A549 (cell line): Measurements from ENCODE around the gene TNFRSF13B. TPM values are rescaled to one million over a fixed set of nuclear protein-coding genes. Genes with fewer than 3 reads are reported as not detected.

Source experiments
- ATAC-seq, 2 experiments: fragments of 200-7000 bp in 1 of 2; fragments of >200 bp in 1 of 2; cut with Nextera tagmentation in 1 of 2; cut with Tn5 transposase in 1 of 2; 3 replicates each; pipeline versions ENCODE4 v1.8.0 to v1.9.1; 2018 to 2020; ENCODE audit warnings: mild to moderate bottlenecking in 1 of 2, moderate library complexity in 1 of 2
- CTCF ChIA-PET: fragments of 300-600 bp; sonication (Branson Sonifier 250); formaldehyde crosslinking; extraction: SDS; loops from one replicate; lab custom pipeline; 2021; ENCODE audit warnings: antibody characterized with exemption, inconsistent platforms; lab: Yijun Ruan, JAX
- POLR2A ChIA-PET: fragments of 350-600 bp; formaldehyde crosslinking; extraction: SDS; loops from one replicate; lab custom pipeline; 2021; ENCODE audit warnings: antibody characterized with exemption, inconsistent platforms; lab: Yijun Ruan, JAX
- DNase-seq, 2 experiments: peaks; one replicate each; pipeline versions ENCODE4 v3.0.0 to v3.0.0-alpha.2; 2011 to 2016; ENCODE audit warnings: low read depth in 1 of 2, low spot score in 1 of 2
- FAIRE-seq: peaks from 2 replicates; lab custom pipeline; 2011; peaks lifted over from hg19 to GRCh38; lab: Jason Lieb, UNC
- H3K27ac ChIP-seq, 2 experiments: fragments of >200 bp; sonication (Bioruptor Twin); formaldehyde crosslinking; 3 replicates each; pipeline ENCODE4 v1.5.1; 2016 to 2017
- H3K4me1 ChIP-seq: fragments of >200 bp; sonication (Bioruptor Twin); formaldehyde crosslinking; 3 replicates; pipeline ENCODE4 v1.6.1; 2016
- H3K4me2 ChIP-seq: fragments of >200 bp; sonication (Bioruptor Twin); formaldehyde crosslinking; 3 replicates; pipeline ENCODE4 v1.6.1; 2016
- H3K4me3 ChIP-seq: fragments of >200 bp; sonication (Bioruptor Twin); formaldehyde crosslinking; 3 replicates; pipeline ENCODE4 v1.5.1; 2016
- H3K9me3 ChIP-seq: fragments of >200 bp; sonication (Bioruptor Twin); formaldehyde crosslinking; 3 replicates; pipeline ENCODE4 v1.6.1; 2016
- EHF ChIP-seq: fragments of 250-450 bp; sonication (Bioruptor Pico); IDR thresholded peaks from 2 replicates; pipeline ENCODE4 v1.5.0; 2020; ENCODE audit warnings: mild to moderate bottlenecking
- EP300 ChIP-seq, 2 experiments: fragments of >200 bp; sonication (Bioruptor Twin); formaldehyde crosslinking; IDR thresholded peaks; 2 replicates in 1 of 2; 3 replicates in 1 of 2; pipeline ENCODE4 v1.6.1; 2016 to 2017
- ESRRA ChIP-seq: fragments of 150-350 bp; IDR thresholded peaks from 2 replicates; pipeline ENCODE4 v1.6.1; 2014; ENCODE audit warnings: mild to moderate bottlenecking, low read length, borderline replicate concordance
- FOSB ChIP-seq: fragments of 250-450 bp; sonication (Bioruptor Pico); IDR thresholded peaks from 2 replicates; pipeline ENCODE4 v1.5.0; 2020; ENCODE audit warnings: mild to moderate bottlenecking, moderate library complexity
- FOXS1 ChIP-seq: fragments of 250-450 bp; sonication (Bioruptor Pico); IDR thresholded peaks from 2 replicates; pipeline ENCODE4 v1.5.0; 2020; ENCODE audit warnings: mild to moderate bottlenecking, moderate library complexity
- GATA3 ChIP-seq: IDR thresholded peaks from 2 replicates; pipeline ENCODE4 v1.6.1; 2012; ENCODE audit warnings: borderline replicate concordance
- HDAC2 ChIP-seq: fragments of 200-600 bp; sonication (generic); IDR thresholded peaks from 2 replicates; pipeline ENCODE4 v1.6.1; 2016
- HOXA7 ChIP-seq: fragments of 250-450 bp; sonication (Bioruptor Pico); IDR thresholded peaks from 2 replicates; pipeline ENCODE4 v1.5.0; 2020; ENCODE audit warnings: mild to moderate bottlenecking, moderate library complexity
- JUN ChIP-seq, 2 experiments: fragments of >200 bp; sonication (Bioruptor Twin); formaldehyde crosslinking; IDR thresholded peaks; 2 replicates in 1 of 2; 3 replicates in 1 of 2; pipeline ENCODE4 v1.6.1; 2016 to 2017
- JUNB ChIP-seq: fragments of >200 bp; sonication (Bioruptor Twin); formaldehyde crosslinking; IDR thresholded peaks from 2 replicates; pipeline ENCODE4 v1.6.1; 2016
- KDM1A ChIP-seq: fragments of 200-600 bp; sonication (generic); IDR thresholded peaks from 2 replicates; pipeline ENCODE4 v1.6.1; 2016; ENCODE audit warnings: low read depth, mild to moderate bottlenecking
- NFE2L2 ChIP-seq: fragments of 150-350 bp; conservative IDR thresholded peaks from 2 replicates; pipeline ENCODE4 v1.6.1; 2014; ENCODE audit warnings: low read length
- NR3C1 ChIP-seq: fragments of >200 bp; sonication (Bioruptor Twin); formaldehyde crosslinking; IDR thresholded peaks from 3 replicates; pipeline ENCODE4 v1.6.1; 2017
- POLR2A ChIP-seq: IDR thresholded peaks from 2 replicates; pipeline ENCODE4 v1.6.1; 2012; ENCODE audit warnings: mild to moderate bottlenecking, low read length
- POLR2AphosphoS2 ChIP-seq: conservative IDR thresholded peaks from 2 replicates; pipeline ENCODE4 v1.6.1; 2012; ENCODE audit warnings: low read length, improper control_type of control experiment, inconsistent platforms
- RAD21 ChIP-seq, 2 experiments: fragments of >200 bp in 1 of 2; sonication (Bioruptor Twin) in 1 of 2; formaldehyde crosslinking in 1 of 2; IDR thresholded peaks in 1 of 2; conservative IDR thresholded peaks in 1 of 2; 2 replicates in 1 of 2; 3 replicates in 1 of 2; pipeline ENCODE4 v1.6.1; 2012 to 2018; ENCODE audit warnings: inconsistent platforms in 1 of 2
- RNF2 ChIP-seq: fragments of 200-600 bp; sonication (generic); IDR thresholded peaks from 2 replicates; pipeline ENCODE4 v1.6.1; 2016; ENCODE audit warnings: low read depth, mild to moderate bottlenecking, antibody characterized with exemption, moderate library complexity, borderline replicate concordance
- TFCP2L1 ChIP-seq: fragments of 250-450 bp; sonication (Bioruptor Pico); IDR thresholded peaks from 2 replicates; pipeline ENCODE4 v1.5.0; 2021; ENCODE audit warnings: mild to moderate bottlenecking
- WGBS: methylation state at CpG from one replicate; pipeline ENCODE4 v1.1.6; 2017; ENCODE audit errors: missing lambda C conversion rate; 5-methylcytosine and 5-hydroxymethylcytosine counted together
- polyA plus RNA-seq, 4 experiments: library from polyadenylated mRNA; depleted of rRNA in 3 of 4; stranded (reverse); fragments of >200 nt; fragmentation: RNase III in 1 of 4; extraction: RNeasy Plus Mini Kit Qiagen cat#74134 plus additional on column Dnase treatment in 1 of 4; gene quantifications; 2 replicates in 3 of 4; 3 replicates in 1 of 4; pipeline ENCODE4 v1.2.3, GENCODE V29; 2011 to 2017
- TF ChIP-seq, protein P1 (sequence below): fragments of 150-350 bp; IDR thresholded peaks from 2 replicates; pipeline ENCODE4 v1.6.1; 2014; ENCODE audit warnings: low read depth, mild to moderate bottlenecking, low read length
- TF ChIP-seq, protein P2 (sequence below): fragments of 450-650 bp; IDR thresholded peaks from 2 replicates; pipeline ENCODE4 v1.6.1; 2014; ENCODE audit warnings: antibody characterized with exemption
- TF ChIP-seq, protein P3 (sequence below): fragments of 250-450 bp; sonication (Bioruptor Pico); IDR thresholded peaks from 2 replicates; pipeline ENCODE4 v1.5.0; 2020; ENCODE audit warnings: low read depth, mild to moderate bottlenecking, moderate library complexity
- TF ChIP-seq, protein P4 (sequence below): fragments of 200-600 bp; sonication (generic); IDR thresholded peaks from 2 replicates; pipeline ENCODE4 v1.6.1; 2016; ENCODE audit warnings: antibody characterized with exemption, mild to moderate bottlenecking, moderate library complexity
- TF ChIP-seq, protein P5 (sequence below): fragments of >200 bp; sonication (Bioruptor Twin); formaldehyde crosslinking; IDR thresholded peaks from 3 replicates; pipeline ENCODE4 v1.6.1; 2016

TNFRSF13B gene
- polyA plus RNA-seq, 2 of the 4 experiments (the other 2 are of a cell fraction) = not detected

DNA sequence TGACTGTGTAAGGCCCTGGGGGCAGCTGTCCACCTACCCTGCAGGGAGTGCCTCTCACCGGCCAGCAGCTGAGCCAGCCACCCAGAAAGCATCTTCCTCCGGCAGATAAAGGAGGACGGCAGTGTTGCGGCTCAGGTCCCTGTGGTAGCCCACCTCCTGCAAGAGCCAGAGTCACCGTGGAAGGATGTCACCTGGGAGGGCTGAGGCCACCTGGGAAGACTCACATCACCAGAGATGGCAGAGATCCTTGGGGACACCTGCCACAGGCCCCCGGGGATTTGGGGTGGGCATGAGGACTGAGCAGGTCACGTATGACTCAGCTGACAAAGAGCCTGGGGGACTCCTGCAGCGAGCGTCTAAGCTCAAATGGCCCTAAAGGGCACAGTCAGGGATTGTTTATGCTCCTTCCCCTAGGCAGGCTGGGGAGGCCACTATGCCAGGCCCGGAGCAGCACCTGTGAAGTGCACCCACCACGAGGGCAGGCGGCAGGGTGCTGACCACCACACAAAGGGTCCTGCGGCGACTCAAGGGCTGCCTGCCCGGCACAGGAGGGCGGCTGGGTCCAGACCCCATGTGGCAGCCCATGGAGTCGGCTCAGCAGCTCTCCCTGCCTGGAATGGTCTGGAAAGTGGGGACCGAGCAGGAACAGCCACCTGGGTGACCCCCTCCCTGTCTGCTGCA is 44.1 kb downstream of the TNFRSF13B start:
- TF ChIP-seq POLR2AphosphoS2 (no peak), ESRRA (no peak)
- TF ChIP-seq, protein P1, sequence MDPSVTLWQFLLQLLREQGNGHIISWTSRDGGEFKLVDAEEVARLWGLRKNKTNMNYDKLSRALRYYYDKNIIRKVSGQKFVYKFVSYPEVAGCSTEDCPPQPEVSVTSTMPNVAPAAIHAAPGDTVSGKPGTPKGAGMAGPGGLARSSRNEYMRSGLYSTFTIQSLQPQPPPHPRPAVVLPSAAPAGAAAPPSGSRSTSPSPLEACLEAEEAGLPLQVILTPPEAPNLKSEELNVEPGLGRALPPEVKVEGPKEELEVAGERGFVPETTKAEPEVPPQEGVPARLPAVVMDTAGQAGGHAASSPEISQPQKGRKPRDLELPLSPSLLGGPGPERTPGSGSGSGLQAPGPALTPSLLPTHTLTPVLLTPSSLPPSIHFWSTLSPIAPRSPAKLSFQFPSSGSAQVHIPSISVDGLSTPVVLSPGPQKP = no peak
- TF ChIP-seq, all 56 proteins: peak for 0
- Histone ChIP-seq H3K4me1 (no peaks in the 10 kb centered on the region), H3K27ac (no peak overlapping the region), H3K4me3 (no peak overlapping the region), H3K4me2 (no peak overlapping the region), H3K9me3 (no peaks in the 10 kb centered on the region)
- CTCF ChIA-PET = interaction anchor here (0.6 kb wide), 1 partner anchor 29 kb away, joined by 3 read pairs; no protein-coding TSS in a partner anchor
- DNase-seq = no peak
- no peak for FAIRE-seq
- ATAC-seq = no peak
- POLR2A ChIA-PET = no interaction called here
- WGBS = 76% methylated on average over 16 of the region's 18 CpGs

DNA sequence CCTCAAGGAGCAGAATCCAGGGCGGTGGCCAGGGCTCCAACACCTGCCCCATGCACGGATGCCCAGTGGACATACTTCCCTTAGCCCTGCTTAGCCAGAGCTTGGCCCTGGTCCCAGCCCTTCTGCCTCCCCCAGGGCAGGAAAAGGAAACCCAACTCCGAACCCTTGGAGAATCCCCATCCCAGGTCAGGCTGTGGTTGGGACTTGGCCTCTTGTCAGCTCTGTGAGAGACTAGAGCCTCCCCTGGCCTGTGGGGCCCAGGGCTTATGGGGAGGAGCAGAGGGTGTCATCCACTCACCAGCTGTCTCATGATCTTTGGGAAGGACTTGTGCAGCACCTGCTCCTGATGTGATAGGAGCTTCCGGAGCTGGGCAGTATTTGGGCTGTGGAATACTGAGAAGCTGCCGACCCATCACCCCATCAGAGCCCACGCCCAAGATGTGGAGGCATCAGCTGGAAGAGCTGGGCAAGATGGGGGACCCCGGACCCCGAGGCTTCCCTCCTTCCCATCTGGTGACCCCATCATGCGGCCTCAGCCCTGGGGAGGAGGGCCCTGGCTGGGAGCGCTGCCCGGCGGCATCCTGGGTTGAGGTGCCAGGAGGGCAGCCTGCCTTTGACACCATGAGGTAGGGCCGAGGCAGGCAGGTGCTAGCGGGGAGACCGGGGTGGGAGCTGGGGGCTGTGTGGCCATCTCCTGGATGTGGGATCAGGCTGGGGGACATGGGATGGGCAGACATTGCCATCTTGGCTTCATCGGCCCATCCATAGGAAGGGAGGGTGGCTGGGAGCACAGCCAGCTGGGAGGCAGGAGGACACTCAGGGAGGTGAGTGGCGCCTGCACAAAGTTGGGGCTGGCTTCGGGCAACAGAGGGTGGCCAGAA is 45.1 kb downstream of the TNFRSF13B start:
- POLR2A ChIA-PET = no interaction called here
- TF ChIP-seq FOSB (CRISPR knock-in tag) = no peak
- no peak for TF ChIP-seq EHF (CRISPR knock-in tag)
- TF ChIP-seq, protein P1 = no peak
- TF ChIP-seq RNF2 = no peak
- TF ChIP-seq TFCP2L1 (CRISPR knock-in tag) = no peak
- no peak for TF ChIP-seq RAD21 (conservative IDR thresholded peaks at IDR 0.05 in 1 of 2, IDR thresholded peaks at IDR 0.05 in 1 of 2)
- no peak for TF ChIP-seq HOXA7
- TF ChIP-seq, protein P2, sequence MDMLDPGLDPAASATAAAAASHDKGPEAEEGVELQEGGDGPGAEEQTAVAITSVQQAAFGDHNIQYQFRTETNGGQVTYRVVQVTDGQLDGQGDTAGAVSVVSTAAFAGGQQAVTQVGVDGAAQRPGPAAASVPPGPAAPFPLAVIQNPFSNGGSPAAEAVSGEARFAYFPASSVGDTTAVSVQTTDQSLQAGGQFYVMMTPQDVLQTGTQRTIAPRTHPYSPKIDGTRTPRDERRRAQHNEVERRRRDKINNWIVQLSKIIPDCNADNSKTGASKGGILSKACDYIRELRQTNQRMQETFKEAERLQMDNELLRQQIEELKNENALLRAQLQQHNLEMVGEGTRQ = no peak
- TF ChIP-seq, protein P3, sequence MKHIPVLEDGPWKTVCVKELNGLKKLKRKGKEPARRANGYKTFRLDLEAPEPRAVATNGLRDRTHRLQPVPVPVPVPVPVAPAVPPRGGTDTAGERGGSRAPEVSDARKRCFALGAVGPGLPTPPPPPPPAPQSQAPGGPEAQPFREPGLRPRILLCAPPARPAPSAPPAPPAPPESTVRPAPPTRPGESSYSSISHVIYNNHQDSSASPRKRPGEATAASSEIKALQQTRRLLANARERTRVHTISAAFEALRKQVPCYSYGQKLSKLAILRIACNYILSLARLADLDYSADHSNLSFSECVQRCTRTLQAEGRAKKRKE (CRISPR knock-in tag) = no peak
- TF ChIP-seq POLR2A = no peak
- no peak for TF ChIP-seq NFE2L2
- no peak for TF ChIP-seq JUNB
- no peak for TF ChIP-seq EP300 (IDR thresholded peaks at IDR 0.05)
- no peak for ATAC-seq
- Histone ChIP-seq H3K9me3 (no peaks in the 10 kb centered on the region), H3K4me3 (no peak overlapping the region), H3K4me1 (no peaks in the 10 kb centered on the region), H3K4me2 (no peak overlapping the region), H3K27ac (no peak overlapping the region)
- FAIRE-seq = no peak
- CTCF ChIA-PET = no interaction called here
- DNase-seq = no peak
- WGBS = 72% methylated on average over 16 of the region's 18 CpGs

DNA sequence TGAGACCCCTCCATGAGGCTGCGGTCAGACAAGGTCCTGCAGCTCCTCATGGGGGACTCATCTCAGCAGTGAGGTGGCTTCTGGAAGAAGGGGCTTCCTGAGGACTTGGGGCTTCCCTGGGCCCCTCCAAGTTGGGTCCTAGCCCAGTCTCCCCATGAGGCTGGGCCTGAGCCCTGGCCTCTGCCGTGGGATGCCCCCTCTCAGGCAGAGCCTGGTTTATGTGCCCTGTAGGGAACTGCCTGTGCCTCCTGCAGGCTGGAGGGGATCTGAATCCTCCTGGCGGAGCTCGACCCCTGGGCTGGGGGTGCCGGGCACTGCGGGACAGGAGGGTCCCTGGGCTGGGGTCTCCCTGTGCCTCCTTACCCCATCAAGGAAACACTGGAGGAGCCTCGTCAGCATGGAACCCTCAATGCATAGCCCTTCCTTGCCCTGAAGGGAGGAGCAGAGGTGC is 45.8 kb downstream of the TNFRSF13B start:
- no peak overlapping the region for H3K4me3 ChIP-seq
- POLR2A ChIA-PET = no interaction called here
- FAIRE-seq = no peak
- H3K4me1 ChIP-seq = no peaks in the 10 kb centered on the region
- ATAC-seq = no peak
- no peak overlapping the region for H3K27ac ChIP-seq
- no peak overlapping the region for H3K4me2 ChIP-seq
- no peak for DNase-seq
- CTCF ChIA-PET = no interaction called here
- H3K9me3 ChIP-seq = no peaks in the 10 kb centered on the region
- 67% methylated on average over 7 of the region's 7 CpGs for WGBS
- TF ChIP-seq, protein P4, sequence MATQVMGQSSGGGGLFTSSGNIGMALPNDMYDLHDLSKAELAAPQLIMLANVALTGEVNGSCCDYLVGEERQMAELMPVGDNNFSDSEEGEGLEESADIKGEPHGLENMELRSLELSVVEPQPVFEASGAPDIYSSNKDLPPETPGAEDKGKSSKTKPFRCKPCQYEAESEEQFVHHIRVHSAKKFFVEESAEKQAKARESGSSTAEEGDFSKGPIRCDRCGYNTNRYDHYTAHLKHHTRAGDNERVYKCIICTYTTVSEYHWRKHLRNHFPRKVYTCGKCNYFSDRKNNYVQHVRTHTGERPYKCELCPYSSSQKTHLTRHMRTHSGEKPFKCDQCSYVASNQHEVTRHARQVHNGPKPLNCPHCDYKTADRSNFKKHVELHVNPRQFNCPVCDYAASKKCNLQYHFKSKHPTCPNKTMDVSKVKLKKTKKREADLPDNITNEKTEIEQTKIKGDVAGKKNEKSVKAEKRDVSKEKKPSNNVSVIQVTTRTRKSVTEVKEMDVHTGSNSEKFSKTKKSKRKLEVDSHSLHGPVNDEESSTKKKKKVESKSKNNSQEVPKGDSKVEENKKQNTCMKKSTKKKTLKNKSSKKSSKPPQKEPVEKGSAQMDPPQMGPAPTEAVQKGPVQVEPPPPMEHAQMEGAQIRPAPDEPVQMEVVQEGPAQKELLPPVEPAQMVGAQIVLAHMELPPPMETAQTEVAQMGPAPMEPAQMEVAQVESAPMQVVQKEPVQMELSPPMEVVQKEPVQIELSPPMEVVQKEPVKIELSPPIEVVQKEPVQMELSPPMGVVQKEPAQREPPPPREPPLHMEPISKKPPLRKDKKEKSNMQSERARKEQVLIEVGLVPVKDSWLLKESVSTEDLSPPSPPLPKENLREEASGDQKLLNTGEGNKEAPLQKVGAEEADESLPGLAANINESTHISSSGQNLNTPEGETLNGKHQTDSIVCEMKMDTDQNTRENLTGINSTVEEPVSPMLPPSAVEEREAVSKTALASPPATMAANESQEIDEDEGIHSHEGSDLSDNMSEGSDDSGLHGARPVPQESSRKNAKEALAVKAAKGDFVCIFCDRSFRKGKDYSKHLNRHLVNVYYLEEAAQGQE = no peak
- TF ChIP-seq POLR2A (no peak), EP300 (IDR thresholded peaks at IDR 0.05) (no peak), ESRRA (no peak), GATA3 (no peak), JUN (IDR thresholded peaks at IDR 0.05) (no peak), POLR2AphosphoS2 (no peak), HDAC2 (no peak), FOXS1 (CRISPR knock-in tag) (no peak), KDM1A (no peak), NR3C1 (no peak)
- TF ChIP-seq, protein P5, sequence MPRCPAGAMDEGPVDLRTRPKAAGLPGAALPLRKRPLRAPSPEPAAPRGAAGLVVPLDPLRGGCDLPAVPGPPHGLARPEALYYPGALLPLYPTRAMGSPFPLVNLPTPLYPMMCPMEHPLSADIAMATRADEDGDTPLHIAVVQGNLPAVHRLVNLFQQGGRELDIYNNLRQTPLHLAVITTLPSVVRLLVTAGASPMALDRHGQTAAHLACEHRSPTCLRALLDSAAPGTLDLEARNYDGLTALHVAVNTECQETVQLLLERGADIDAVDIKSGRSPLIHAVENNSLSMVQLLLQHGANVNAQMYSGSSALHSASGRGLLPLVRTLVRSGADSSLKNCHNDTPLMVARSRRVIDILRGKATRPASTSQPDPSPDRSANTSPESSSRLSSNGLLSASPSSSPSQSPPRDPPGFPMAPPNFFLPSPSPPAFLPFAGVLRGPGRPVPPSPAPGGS = no peak
